HG03354 (cell line): ENCODE results near the gene EXOC3L4.
A peak's percentile ranks its signal among the peaks of the same experiment; 100 is the strongest.
"Not testable (repeated sequence)": the region's sequence is repeated elsewhere in the genome, so short reads cannot be mapped to it uniquely, and the experiment has no call there.

ENCODE experiments used
- ATAC-seq: cut with Tn5 transposase; IDR thresholded peaks from one replicate; pipeline ENCODE4 v1.9.1; 2021; ENCODE audit warnings: mild to moderate bottlenecking; ENCODE audit not compliant: unreplicated experiment, poor library complexity, severe bottlenecking

EXOC3L4 gene

GRCh38 chr14:103140316-103141109, 46.0 kb downstream of the EXOC3L4 start:
- peak; percentile 66 for ATAC-seq

GRCh38 chr14:103141117-103141796, 46.7 kb downstream of the EXOC3L4 start:
- ATAC-seq = peak; percentile 20

- ATAC-seq = no peak
Measured at GRCh38 chr14:103142026-103142425, 47.5 kb downstream of the EXOC3L4 start.

GRCh38 chr14:103142721-103143302, 48.3 kb downstream of the EXOC3L4 start:
- no peak for ATAC-seq

GRCh38 chr14:103143506-103143905, 49.0 kb downstream of the EXOC3L4 start:
- ATAC-seq = no peak

- no peak for ATAC-seq
Measured at GRCh38 chr14:103144085-103144484, 49.6 kb downstream of the EXOC3L4 start.

- ATAC-seq = no peak
Measured at GRCh38 chr14:103146141-103146709, 51.7 kb downstream of the EXOC3L4 start.

GRCh38 chr14:103149351-103150237, 55.1 kb downstream of the EXOC3L4 start:
- ATAC-seq = no peak

GRCh38 chr14:103151270-103151945, 56.9 kb downstream of the EXOC3L4 start:
- no peak for ATAC-seq

- ATAC-seq = no peak
Measured at GRCh38 chr14:103155010-103155409, 60.5 kb downstream of the EXOC3L4 start.

- not testable (repeated sequence) for ATAC-seq
Measured at GRCh38 chr14:103155416-103155815, 60.9 kb downstream of the EXOC3L4 start.

- no peak for ATAC-seq
Measured at GRCh38 chr14:103155826-103156394, 61.4 kb downstream of the EXOC3L4 start.

- ATAC-seq = no peak
Measured at GRCh38 chr14:103156651-103157378, 62.3 kb downstream of the EXOC3L4 start.

- ATAC-seq = no peak
Measured at GRCh38 chr14:103157969-103158368, 63.4 kb downstream of the EXOC3L4 start.

GRCh38 chr14:103158688-103159087, 64.2 kb downstream of the EXOC3L4 start:
- no peak for ATAC-seq
